COR-L47 (cell line): Measurements from ENCODE around the gene GRIK1.

Experiments
- DNase-seq: peaks from one replicate; lab custom pipeline; 2025; lab: John Stamatoyannopoulos, UW

The GRIK1 gene

DNA sequence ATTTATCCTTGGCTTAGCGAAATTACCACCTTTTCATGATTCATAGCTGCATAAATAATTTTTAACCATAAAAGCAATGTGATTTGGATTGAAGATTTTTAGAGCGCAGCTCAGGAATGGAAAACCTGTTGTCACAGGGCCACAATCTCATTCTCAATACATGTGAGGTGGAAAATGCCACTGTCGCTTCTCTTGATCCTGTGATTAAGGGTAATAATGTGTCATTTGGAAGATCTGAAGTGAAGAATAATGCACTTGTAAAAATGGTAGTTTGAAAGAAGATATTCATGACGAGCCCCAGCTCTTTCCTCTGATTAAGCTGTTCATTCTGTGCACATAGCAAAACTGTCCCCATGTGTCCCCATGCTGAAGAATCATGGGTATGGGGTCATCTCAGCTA lies 410.7 kb downstream of the GRIK1 start:
- no peak for DNase-seq

DNA sequence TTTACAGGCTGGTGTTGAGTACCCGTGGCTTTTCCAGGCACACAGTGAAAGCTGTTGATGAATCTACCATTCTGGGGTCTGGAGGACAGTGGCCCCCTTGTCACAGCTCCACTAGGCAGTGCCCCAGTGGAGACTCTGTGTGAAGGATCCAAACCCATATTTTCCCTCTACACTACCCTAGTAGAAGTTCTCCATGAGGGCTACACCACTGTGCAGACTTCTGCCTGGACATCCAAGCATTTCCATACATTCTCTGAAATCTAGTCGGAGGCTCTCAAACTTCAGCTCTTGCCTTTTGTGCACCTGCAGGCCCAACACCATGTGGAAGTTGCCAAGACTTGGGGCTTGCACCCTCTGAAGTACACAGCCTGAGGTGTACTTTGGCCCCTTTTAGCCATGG lies 413.3 kb downstream of the GRIK1 start:
- no peak for DNase-seq

DNA sequence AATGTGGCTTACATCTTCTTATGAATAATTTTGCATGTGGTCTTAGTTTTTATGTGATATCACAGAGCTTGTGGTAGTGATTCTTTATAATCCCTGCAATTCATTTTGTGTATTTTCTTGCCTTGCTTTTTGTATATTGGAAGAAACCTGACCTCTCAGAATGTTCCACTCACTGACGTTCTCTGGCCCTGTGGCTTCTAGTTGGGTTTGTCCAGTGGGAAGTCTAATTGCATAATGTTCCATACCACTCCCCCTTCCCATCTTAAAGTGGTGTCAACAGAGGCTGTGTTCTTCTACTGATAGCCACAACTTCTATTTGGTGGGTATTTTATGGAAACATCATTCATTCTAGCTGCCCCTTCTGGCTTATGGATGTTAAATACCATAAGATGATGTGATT lies 415.7 kb downstream of the GRIK1 start:
- no peak for DNase-seq

DNA sequence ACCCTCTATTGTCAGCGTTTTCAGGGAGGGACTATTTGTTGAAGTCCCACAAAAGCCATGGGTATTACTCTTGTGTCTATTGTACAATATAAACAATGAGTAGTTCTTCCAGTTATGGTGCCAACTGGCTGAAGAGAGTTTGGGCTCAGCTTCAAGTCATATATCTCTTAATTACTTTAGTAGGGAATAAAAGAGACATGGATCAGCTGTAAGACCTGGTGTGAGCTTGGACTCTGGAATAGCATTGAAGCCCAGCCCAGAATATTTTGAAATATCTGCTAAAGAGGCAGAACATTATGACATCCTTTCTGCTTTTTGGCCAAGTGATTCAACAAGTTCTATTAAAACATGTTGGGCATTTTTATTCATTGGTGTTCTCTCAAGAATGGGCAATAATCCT lies 416.1 kb downstream of the GRIK1 start:
- DNase-seq, result no peak

DNA sequence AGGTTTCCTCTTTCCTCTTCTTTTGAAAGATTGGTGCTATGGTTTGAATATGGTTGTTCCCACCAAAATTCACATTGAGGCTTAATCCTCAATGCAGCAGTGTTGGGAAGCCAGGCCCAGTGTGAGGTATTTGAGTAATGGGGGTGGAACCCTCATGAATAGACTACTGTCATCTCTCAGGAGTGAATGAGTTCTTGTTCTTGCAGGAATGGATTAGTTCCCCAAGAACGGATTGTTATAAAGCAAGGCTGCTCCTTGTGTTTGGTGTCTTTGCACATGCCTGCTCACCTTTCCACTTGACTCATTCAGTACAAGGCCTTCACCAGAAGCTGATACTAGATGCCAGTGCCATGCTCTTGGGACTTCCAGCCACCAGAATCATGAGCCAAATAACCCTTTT lies 417.9 kb downstream of the GRIK1 start:
- no peak for DNase-seq

DNA sequence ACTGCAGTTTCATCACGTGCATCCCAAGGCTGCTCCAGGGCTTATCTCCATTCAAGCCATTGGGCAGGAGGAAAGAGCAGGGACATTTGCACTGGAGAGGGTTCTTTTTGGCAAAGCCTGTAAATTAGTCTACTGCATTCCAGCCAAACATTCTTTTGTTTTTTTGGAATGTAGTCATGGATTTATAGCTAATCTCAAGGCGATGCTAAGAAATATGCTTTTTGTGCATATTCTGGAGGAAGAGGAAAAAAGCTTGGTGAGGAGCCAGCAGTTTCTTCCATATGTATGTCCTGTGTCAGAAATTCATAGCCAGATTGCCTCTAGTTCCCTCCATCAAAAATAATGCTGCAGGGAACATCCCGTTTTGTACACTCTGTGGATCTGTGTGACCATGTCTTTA lies 419.6 kb downstream of the GRIK1 start:
- no peak for DNase-seq

DNA sequence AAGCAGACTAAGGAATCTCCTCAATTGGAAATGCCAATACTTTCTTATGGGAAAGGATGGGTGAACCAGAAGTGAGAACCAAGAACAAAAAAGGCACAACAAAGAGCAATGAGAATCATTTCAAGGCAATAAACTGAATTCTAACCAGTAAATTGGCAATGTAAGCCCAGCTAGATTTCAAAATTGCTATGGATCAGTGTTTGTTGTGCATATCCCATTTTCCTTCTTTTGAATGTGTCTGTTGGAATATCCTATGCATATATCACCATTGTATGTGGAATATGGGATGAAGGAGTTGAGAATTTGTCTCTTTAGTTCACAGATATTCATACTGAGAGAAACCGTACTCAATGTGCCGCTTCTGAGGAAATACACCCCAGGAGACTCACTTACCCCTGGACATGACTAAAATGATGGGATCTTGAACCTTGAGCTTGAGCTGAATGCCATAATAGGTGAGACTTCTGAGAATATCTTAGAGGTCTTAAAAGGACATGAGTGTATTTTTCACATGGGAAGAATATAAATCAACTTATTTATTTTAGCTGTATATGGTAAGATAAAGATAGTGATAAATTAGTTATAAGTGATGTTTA lies 425.0 kb downstream of the GRIK1 start:
- DNase-seq, result no peak

DNA sequence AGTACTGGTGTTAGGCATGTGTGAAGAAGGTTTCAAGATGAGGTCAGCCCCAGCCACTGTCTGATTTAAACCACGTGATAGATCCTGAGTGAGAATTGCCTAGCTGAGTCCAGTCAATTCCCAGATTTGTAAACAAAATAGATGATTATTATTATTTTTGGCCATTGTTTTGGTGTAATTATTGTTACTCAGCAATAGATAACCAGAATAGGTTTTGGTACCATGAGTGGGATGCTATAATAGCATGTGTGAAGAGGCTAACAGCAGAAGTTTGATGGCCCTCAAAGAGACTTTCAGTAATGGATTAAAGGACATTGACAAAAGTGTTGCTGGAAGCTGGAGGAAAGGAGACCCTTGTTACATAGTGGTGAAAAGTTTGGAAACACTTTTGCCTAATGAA lies 426.3 kb downstream of the GRIK1 start:
- DNase-seq, result no peak

DNA sequence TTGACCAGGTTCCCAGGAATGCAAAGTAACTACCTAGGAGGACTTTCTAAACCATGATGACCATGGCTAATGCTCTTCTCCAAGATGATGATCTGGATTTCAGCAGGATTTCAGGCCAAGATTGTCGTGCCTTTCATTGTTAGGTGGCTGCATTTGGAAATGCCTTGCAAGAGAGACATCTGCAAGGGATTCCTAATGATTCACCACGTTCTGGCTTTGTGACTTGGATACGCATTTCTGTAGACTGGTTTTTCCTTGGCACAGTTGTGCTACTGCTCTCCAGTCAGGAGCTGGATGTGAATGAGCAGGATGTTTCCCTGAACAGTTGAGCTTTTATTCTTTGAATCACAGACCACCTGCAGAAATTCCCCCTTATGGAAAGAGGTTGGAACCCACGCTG lies 428.7 kb downstream of the GRIK1 start:
- DNase-seq, result no peak

DNA sequence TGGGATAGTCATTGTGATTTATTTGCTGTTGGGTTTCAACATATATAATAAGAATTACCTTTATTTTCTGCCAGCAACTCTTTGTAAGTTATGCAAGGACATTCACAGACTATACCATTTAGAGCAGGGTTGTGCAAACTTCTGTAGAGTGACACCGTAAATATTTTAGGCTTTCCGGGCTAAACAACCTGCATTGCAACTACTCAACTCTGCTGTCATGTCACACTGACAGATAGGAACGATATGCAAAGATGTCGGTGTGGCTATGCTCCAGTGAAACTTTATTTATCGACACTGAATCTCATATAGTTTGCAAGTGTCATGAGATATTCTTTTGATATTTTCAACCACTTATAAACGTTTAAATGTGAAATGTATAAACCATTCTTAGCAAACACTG lies 430.7 kb downstream of the GRIK1 start:
- no peak for DNase-seq

DNA sequence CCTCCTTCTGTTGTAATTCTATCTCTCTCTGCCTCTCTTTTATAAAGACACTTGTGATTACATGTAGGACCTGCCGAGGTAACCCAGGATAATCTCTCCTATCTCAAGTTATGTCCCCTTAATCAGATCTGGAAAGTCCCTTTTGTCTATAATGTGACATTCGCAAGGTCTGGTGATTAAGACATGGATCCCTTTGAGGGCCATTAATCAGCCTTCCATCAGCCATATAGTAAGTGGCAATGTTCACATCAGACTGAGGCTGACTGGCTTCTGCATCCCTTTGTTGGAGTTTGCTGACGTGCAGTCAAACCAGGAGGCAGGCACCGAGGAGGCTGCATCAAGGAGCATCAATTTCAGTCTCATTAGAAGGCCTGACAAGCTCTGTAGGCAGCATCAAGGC lies 431.5 kb downstream of the GRIK1 start:
- no peak for DNase-seq

DNA sequence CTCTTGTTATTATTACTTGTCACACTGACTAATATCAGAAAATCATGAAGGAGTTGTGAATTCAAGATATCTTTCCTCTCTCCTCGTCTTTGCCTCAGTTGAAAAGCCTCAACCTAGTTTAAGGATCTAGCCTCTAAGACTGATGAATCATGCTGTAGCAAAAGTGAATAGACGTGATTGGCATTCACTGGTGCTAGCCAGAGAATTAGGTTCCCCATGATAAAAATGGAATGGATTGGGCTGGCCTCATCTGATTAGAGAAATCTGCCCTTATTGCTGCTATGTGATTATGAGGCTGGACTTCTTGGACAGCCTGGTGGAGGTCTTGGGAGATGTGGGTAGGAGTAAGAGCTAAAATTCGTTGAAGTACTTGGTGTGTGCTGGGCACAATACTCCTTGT lies 432.8 kb downstream of the GRIK1 start:
- no peak for DNase-seq

DNA sequence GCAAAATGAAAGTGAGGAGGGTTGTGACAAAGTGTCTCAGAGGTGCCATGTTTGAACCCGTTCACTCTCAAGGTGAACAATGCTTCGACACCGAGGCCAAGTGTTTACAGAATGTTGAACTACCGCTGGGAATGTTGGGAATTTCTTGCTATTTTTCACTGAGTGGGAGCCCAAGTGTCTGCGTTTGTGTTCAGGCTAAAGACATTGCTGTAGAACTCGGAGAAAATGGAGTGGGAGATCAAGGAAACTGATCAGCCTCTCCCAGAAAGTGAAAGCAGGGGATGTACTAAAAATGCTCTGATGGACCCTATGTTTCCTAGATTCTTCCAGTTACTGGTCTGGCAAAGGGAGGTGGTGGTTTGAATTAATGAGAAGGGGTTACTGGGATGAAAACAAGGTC lies 433.6 kb downstream of the GRIK1 start:
- no peak for DNase-seq

DNA sequence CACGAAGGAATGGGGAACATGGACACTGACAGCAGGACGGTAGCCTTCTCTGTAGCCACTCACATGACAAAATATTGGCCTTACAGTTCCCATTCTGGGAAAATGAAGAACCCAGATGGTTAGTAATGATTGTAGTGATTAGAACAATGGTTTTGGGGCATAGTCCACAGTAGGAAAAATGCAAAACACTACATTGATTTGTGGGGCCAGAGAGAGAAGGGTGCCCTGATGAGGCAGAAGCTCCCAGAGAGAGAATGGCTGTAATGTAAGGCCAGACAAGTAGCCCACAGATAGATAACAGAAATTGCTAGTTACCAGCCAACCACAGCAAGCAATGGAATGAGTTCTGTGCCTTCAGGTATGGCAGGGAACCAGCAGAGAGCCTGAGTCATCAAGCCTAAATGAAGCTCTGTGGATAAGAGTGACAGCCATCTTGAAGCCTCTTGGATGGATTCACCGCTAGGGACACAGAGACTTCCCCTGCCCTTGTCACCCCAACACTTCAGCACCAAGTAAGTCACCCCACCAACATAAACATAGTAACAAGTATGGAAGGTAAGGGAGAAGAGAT lies 435.0 kb downstream of the GRIK1 start:
- DNase-seq, result no peak

DNA sequence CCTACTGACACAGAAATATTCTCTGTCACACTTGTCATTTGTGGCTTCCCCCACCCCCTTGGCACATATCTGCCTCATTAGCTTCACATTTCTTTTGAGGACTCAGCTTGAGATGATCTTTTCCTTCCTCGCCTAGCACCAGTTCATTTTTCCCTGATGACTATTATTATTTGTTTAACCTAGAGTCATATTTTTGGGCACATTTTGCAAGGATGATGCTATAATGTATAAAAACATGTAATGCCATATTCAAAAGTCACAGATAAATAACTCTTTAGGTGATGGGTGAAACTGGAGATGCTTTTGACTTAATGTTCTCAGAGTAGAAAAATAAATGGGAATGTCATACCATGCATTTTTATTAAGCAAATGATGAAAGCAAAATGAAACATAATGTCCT lies 438.3 kb downstream of the GRIK1 start:
- no peak for DNase-seq

DNA sequence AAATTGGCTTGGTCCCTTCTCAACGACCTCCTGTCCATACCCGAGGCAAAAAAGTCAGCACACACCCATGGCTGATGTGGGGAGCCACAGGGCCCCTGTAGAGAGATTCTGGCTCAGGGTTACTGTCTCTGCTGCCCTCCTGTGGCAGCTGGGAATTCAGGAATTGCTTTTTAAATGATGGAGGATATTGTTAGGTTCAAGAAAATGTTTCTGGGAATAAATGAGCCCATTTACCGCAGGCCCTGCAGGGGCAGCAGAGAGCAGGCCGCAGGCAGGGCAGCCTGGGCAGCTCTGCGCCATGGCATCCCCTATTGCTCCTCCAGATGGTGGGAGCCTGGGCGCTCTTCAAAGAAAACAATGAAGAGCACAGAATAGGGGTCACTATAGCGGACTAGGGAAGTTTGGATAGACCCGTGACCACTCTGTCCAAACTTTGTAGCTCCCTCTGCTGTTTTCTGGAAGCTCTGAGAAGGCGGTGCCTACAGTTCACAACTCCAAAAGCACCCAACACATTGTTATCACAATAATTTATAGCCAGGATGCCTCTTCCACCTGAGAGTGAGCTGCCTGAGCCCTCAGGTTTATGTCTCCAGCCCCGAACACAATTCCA lies 440.0 kb downstream of the GRIK1 start:
- peak; percentile 2 for DNase-seq

DNA sequence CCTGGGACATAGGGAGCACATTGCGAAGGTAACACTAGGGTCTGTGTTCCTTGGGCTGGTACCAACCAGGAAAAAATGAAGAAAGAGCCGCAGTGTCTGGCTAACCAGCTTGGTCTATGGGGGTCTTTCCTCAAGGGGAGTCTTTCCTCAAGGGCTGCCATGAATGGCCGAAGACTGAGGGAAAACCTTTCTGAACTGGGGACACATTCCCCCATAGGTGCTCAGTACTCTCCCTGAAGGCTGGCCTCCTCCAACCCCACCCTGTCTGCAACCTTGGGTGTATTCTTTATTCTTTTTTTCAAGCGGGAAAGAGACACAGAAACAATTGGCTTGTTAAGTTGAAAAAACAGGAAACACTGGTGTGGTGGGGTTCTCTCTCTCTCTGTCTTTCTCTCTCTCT lies 440.6 kb downstream of the GRIK1 start:
- DNase-seq, result no peak

DNA sequence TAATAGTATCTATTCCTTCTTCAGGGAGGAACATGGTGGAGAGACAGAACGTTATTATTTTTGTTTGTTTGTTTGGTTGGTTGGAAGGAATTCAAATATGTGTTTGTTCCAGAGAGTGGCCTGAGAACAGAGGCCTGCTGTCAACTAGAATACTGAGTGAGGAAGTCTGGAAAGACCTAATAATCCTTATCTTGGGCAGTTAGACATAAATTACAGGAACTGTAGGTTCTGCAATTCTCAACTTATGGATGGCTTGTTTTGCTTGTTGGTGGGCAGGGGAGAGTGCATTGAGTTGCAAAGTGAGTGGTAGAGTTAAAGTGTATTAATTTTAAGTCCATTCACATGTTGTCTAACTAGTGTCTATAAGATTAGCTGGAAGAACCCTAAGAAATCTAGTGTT lies 443.5 kb downstream of the GRIK1 start:
- no peak for DNase-seq

DNA sequence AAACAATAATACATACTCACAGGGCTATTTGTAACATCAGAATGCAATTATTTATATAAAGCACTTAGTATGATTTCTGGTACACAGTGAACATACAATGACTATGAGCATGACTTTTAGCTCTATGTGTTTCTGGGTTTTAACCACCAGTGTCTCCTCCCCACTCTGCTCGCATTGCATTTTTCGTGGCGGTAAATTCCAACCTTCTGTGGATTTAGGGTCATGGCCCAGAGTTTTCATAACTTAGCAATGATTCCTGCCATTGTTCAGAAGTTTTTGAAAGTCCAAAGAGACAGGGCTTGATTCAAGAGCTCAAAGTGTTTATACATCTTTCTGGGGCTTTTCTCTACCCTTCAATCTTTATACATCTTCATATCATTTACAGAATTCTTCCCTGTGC lies 449.8 kb downstream of the GRIK1 start:
- no peak for DNase-seq

DNA sequence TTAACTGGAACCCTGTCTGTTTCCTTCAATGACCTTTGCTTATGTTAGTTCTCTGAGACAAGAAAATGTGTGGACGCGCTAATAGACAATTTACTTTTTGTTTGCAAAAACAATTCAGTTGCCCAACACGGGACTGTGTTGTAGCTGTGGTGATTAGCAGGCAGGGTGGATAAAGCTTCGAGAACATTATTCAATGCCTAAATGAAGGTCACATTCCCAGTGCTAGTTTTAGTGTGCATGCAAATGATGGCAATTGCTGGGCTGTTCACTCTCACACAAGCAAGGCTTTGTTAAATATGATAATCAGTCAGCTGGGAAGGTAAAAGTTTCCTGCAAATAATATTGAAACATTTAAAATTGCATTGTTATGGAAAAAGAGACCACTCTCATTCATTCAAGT lies 452.6 kb downstream of the GRIK1 start:
- no peak for DNase-seq
